Astrocyte (in vitro differentiated cells and primary cell): ENCODE measurements around the gene ZHX3.

Source experiments
- CTCF ChIP-seq: IDR thresholded peaks from 2 replicates; pipeline ENCODE4 v1.5.1; 2011; ENCODE audit warnings: low read depth, mild to moderate bottlenecking, inconsistent platforms, low read length, moderate library complexity; ENCODE audit not compliant: insufficient read depth
- EZH2 ChIP-seq: IDR thresholded peaks from 2 replicates; pipeline ENCODE4 v1.6.1; 2012; ENCODE audit warnings: mild to moderate bottlenecking, low read length, inconsistent platforms; ENCODE audit not compliant: insufficient read depth

GRCh38 chr20:41265938-41266337 lies 51.6 kb downstream of the ZHX3 start:
- TF ChIP-seq CTCF (no peak), EZH2 (no peak)
